DMS153 treated with DMSO at 0.1 percent for 48 hours (cell line): Measurements from ENCODE around the gene CCNL1.
"Not testable (repeated sequence)": the region's sequence is repeated elsewhere in the genome, so short reads cannot be mapped to it uniquely, and the experiment has no call there.

Source experiments
- DNase-seq: peaks from one replicate; lab custom pipeline; 2025; ENCODE audit not compliant: unreplicated experiment; lab: John Stamatoyannopoulos, UW

The CCNL1 gene

GRCh38 chr3:157159762-157160657, at the start of gene CCNL1:
TSS of gene CCNL1 (minus strand) at chr3:157160147. CDS start at chr3:157160094, 53 bp downstream.
- DNase-seq, result peak; percentile 89

GRCh38 chr3:157204880-157205279, 44.9 kb upstream of the CCNL1 start:
- DNase-seq, result no peak

GRCh38 chr3:157204431-157204830, 44.5 kb upstream of the CCNL1 start:
- DNase-seq, result no peak

GRCh38 chr3:157201648-157202278, 41.8 kb upstream of the CCNL1 start:
- DNase-seq, result no peak

- no peak for DNase-seq
Measured at GRCh38 chr3:157199841-157200240, 39.9 kb upstream of the CCNL1 start.

GRCh38 chr3:157195965-157196364, 36.0 kb upstream of the CCNL1 start:
- no peak for DNase-seq

GRCh38 chr3:157191149-157191548, 31.2 kb upstream of the CCNL1 start:
- not testable (repeated sequence) for DNase-seq

- no peak for DNase-seq
Measured at GRCh38 chr3:157190380-157190872, 30.5 kb upstream of the CCNL1 start.

GRCh38 chr3:157188391-157188790, 28.4 kb upstream of the CCNL1 start:
- no peak for DNase-seq

- DNase-seq, result no peak
Measured at GRCh38 chr3:157182879-157183278, 22.9 kb upstream of the CCNL1 start.

GRCh38 chr3:157180262-157180661, 20.3 kb upstream of the CCNL1 start:
- DNase-seq, result no peak

GRCh38 chr3:157179365-157179803, 19.4 kb upstream of the CCNL1 start:
- no peak for DNase-seq

- DNase-seq, result not testable (repeated sequence)
Measured at GRCh38 chr3:157178503-157179364, 18.8 kb upstream of the CCNL1 start.

- DNase-seq, result not testable (repeated sequence)
Measured at GRCh38 chr3:157177801-157178453, 18.0 kb upstream of the CCNL1 start.

- DNase-seq, result no peak
Measured at GRCh38 chr3:157176934-157177333, 17.0 kb upstream of the CCNL1 start.

GRCh38 chr3:157175691-157176507, 16.0 kb upstream of the CCNL1 start:
- no peak for DNase-seq

GRCh38 chr3:157174649-157175498, 14.9 kb upstream of the CCNL1 start:
- peak; percentile 99 for DNase-seq

GRCh38 chr3:157174290-157174648, 14.3 kb upstream of the CCNL1 start:
- DNase-seq, result peak; percentile 23

- not testable (repeated sequence) for DNase-seq
Measured at GRCh38 chr3:157173343-157173742, 13.4 kb upstream of the CCNL1 start.
